T-helper 1 cell treated with Interleukin-12 subunit alpha and Interleukin-12 subunit beta and Interleukin-4 antibody, amounts not matched to agents 30 μg/mL and 1 μg/mL, for 36 hours (primary cell): ENCODE results near the gene DSC1.
"Not testable (repeated sequence)": the region's sequence is repeated elsewhere in the genome, so short reads cannot be mapped to it uniquely, and the experiment has no call there.

ENCODE experiments used
- H3K27ac Mint-ChIP-seq: one replicate; pipeline ENCODE4 v1.8.0; 2021; ENCODE audit warnings: mild to moderate bottlenecking, mixed read lengths
- H3K27me3 Mint-ChIP-seq: one replicate; pipeline ENCODE4 v1.8.0; 2021; ENCODE audit warnings: low read depth, mixed read lengths
- H3K36me3 Mint-ChIP-seq: one replicate; pipeline ENCODE4 v1.8.0; 2021; ENCODE audit warnings: low read depth, mixed read lengths
- H3K4me1 Mint-ChIP-seq: one replicate; pipeline ENCODE4 v1.8.0; 2021; ENCODE audit warnings: low read depth, mixed read lengths
- H3K4me3 Mint-ChIP-seq: one replicate; pipeline ENCODE4 v1.8.0; 2021; ENCODE audit warnings: mild to moderate bottlenecking, moderate library complexity, mixed read lengths
- H3K9me3 Mint-ChIP-seq: one replicate; pipeline ENCODE4 v1.8.0; 2021; ENCODE audit warnings: mixed read lengths

Gene DSC1

GRCh38 chr18:31192086-31192776 is 29.6 kb upstream of the DSC1 start:
- H3K4me1 Mint-ChIP-seq: no peaks in the 10 kb centered on the region
- H3K27ac Mint-ChIP-seq: no peak overlapping the region
- H3K9me3 Mint-ChIP-seq: peaks cover 8% of the 10 kb centered on the region
- no peak overlapping the region for H3K4me3 Mint-ChIP-seq
- no peaks in the 10 kb centered on the region for H3K36me3 Mint-ChIP-seq
- no peaks in the 10 kb centered on the region for H3K27me3 Mint-ChIP-seq

- Mint-ChIP-seq H3K9me3 (peaks cover 8% of the 10 kb centered on the region), H3K27ac (no peak overlapping the region)
Observed at GRCh38 chr18:31190919-31191318, 28.3 kb upstream of the DSC1 start.

GRCh38 chr18:31189757-31190156 is 27.1 kb upstream of the DSC1 start:
- H3K4me1 Mint-ChIP-seq: no peaks in the 10 kb centered on the region
- H3K27ac Mint-ChIP-seq: no peak overlapping the region
- peaks cover 3% of the 10 kb centered on the region for H3K9me3 Mint-ChIP-seq
- no peak overlapping the region for H3K4me3 Mint-ChIP-seq
- no peaks in the 10 kb centered on the region for H3K36me3 Mint-ChIP-seq
- H3K27me3 Mint-ChIP-seq: no peaks in the 10 kb centered on the region

More at GRCh38 chr18:31190919-31191318, 28.3 kb upstream of the DSC1 start:
- no peaks in the 10 kb centered on the region for H3K4me1 Mint-ChIP-seq
- H3K36me3 Mint-ChIP-seq: no peaks in the 10 kb centered on the region
- no peaks in the 10 kb centered on the region for H3K27me3 Mint-ChIP-seq
- H3K4me3 Mint-ChIP-seq: no peak overlapping the region

GRCh38 chr18:31185186-31185950 is 22.7 kb upstream of the DSC1 start:
- Mint-ChIP-seq H3K9me3 (peaks cover 10% of the 10 kb centered on the region), H3K27me3 (no peaks in the 10 kb centered on the region), H3K36me3 (no peaks in the 10 kb centered on the region)

DNA sequence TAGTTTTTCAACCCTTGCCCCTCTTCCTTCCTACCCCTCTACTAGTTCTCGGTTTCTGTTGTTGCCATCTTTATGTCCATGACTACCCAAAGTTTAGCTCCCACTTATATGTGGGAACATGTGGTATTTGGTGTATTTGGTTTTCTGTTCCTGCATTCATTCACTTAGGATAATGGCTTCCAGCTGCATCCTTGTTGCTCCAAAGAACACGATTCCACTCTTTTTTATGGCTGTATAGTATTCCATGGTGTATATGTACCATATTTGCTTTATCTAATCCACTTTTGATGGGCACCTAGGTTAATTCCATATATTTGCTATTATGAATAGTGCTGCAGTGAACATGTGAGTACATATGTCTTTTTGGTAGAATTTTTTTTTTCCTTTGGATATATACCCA is 20.6 kb upstream of the DSC1 start:
- no peaks in the 10 kb centered on the region for H3K36me3 Mint-ChIP-seq
- H3K27me3 Mint-ChIP-seq: no peaks in the 10 kb centered on the region
- H3K4me3 Mint-ChIP-seq: no peak overlapping the region
- no peaks in the 10 kb centered on the region for H3K4me1 Mint-ChIP-seq
- H3K9me3 Mint-ChIP-seq: peaks cover 10% of the 10 kb centered on the region
- no peak overlapping the region for H3K27ac Mint-ChIP-seq

More at GRCh38 chr18:31185186-31185950, 22.7 kb upstream of the DSC1 start:
- no peak overlapping the region for H3K27ac Mint-ChIP-seq
- no peaks in the 10 kb centered on the region for H3K4me1 Mint-ChIP-seq
- no peak overlapping the region for H3K4me3 Mint-ChIP-seq

GRCh38 chr18:31177369-31177768 is 14.7 kb upstream of the DSC1 start:
- H3K9me3 Mint-ChIP-seq, H3K4me3 Mint-ChIP-seq, H3K27ac Mint-ChIP-seq, H3K4me1 Mint-ChIP-seq, H3K36me3 Mint-ChIP-seq, H3K27me3 Mint-ChIP-seq: not testable (repeated sequence)

DNA sequence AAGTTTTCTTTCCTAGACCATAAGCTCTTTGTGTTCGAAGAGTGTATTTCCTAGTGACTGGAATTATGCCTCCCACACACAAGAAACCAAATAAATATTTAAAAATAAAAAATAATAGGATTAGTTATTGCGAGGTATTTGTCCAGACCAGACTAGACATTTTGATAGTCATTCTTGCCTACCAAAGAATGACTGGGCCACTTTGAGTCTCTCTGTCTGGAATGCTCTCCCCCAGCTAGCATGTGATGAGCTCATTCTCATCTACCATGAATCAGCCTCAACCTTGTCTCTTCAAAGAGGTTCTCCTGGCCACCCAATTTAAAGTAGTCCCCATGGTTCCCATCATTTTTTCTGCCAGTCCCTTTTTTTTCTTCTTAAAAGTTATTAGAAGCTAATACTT is 13.9 kb upstream of the DSC1 start:
- Mint-ChIP-seq H3K9me3 (no peaks in the 10 kb centered on the region), H3K27me3 (no peaks in the 10 kb centered on the region), H3K27ac (no peak overlapping the region), H3K4me1 (no peaks in the 10 kb centered on the region), H3K4me3 (no peak overlapping the region), H3K36me3 (no peaks in the 10 kb centered on the region)

DNA sequence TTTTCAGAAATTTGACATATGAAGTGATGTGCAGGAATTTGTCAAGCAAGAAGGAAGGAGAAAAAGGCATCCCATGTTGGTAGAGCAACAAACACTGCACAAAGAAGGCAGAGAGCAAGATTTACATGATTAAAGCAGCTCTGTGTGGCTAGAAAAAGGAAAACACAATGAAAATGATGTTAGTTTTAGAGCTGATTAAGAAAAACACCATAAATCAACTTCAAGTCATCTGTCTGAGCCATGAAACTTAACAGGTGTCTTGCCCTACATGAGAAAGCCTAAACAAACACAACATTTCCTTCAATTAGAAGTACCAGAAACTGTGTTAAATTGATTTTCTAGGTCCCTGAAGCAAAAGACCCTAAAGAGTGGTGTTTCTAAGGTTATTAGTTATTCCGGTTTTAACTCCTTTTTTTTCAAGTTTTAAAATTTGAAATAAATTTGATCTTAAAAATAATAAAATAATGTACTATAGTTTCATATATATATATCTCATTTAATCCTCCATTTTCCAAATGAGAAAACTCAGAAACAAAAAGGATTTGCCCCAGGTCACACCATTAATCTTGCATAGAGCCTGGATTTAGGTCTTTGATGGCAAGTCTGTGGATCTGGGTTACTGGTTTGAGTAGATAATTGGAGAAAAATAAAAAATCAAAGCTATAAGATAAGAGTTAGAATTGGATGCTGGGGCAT is 8.6 kb upstream of the DSC1 start:
- no peak overlapping the region for H3K27ac Mint-ChIP-seq
- no peak overlapping the region for H3K4me3 Mint-ChIP-seq
- no peaks in the 10 kb centered on the region for H3K27me3 Mint-ChIP-seq
- no peaks in the 10 kb centered on the region for H3K36me3 Mint-ChIP-seq
- H3K4me1 Mint-ChIP-seq: no peaks in the 10 kb centered on the region
- no peaks in the 10 kb centered on the region for H3K9me3 Mint-ChIP-seq

DNA sequence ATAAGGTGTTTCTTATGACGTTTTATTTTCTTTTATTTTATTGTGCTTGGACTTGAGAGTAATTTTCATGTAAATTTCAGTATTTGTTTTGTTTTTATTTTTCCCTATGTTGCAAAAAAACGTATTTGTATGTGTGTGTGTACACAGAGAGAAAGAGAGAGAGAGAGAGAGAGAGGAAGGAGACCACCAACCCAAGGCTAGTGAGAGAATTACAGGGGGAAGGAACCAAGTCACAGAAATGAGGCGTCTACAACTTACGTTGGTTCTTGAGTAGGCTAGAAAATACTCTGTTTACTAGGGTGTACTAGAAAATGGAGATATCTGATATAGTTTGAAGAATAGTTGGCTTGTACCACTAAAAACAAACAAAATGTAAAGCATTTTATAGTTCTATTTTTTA is 7.7 kb upstream of the DSC1 start:
- H3K36me3 Mint-ChIP-seq: no peaks in the 10 kb centered on the region
- H3K27me3 Mint-ChIP-seq: no peaks in the 10 kb centered on the region
- no peaks in the 10 kb centered on the region for H3K4me1 Mint-ChIP-seq
- no peak overlapping the region for H3K27ac Mint-ChIP-seq
- no peak overlapping the region for H3K4me3 Mint-ChIP-seq
- no peaks in the 10 kb centered on the region for H3K9me3 Mint-ChIP-seq

DNA sequence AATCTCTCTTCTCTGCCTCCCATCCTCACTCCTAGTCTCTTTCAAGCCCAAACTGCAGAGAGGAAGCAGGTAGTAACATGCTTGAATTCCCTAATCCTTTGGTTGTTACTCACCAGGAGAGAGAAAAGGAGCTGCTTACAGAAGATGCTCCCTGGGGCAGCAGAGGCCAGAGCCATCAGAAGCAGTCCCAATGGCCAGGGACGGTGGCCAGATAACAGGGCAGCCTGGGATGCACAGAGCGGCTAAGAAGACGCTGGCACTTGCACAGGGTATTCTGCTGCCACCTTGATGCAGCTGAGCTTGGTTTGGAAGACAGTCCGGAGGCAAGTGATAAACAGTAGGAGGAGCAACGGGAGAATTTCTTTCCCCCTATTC is 250 bp downstream of the DSC1 start:
- no peak overlapping the region for H3K4me3 Mint-ChIP-seq
- no peaks in the 10 kb centered on the region for H3K27me3 Mint-ChIP-seq
- H3K36me3 Mint-ChIP-seq: no peaks in the 10 kb centered on the region
- H3K4me1 Mint-ChIP-seq: no peaks in the 10 kb centered on the region
- peaks cover 4% of the 10 kb centered on the region for H3K9me3 Mint-ChIP-seq
- H3K27ac Mint-ChIP-seq: no peak overlapping the region

GRCh38 chr18:31161757-31162418 is 768 bp downstream of the DSC1 start:
- Mint-ChIP-seq H3K27me3 (no peaks in the 10 kb centered on the region), H3K9me3 (peaks cover 4% of the 10 kb centered on the region), H3K4me3 (no peak overlapping the region), H3K4me1 (no peaks in the 10 kb centered on the region), H3K36me3 (no peaks in the 10 kb centered on the region), H3K27ac (no peak overlapping the region)

DNA sequence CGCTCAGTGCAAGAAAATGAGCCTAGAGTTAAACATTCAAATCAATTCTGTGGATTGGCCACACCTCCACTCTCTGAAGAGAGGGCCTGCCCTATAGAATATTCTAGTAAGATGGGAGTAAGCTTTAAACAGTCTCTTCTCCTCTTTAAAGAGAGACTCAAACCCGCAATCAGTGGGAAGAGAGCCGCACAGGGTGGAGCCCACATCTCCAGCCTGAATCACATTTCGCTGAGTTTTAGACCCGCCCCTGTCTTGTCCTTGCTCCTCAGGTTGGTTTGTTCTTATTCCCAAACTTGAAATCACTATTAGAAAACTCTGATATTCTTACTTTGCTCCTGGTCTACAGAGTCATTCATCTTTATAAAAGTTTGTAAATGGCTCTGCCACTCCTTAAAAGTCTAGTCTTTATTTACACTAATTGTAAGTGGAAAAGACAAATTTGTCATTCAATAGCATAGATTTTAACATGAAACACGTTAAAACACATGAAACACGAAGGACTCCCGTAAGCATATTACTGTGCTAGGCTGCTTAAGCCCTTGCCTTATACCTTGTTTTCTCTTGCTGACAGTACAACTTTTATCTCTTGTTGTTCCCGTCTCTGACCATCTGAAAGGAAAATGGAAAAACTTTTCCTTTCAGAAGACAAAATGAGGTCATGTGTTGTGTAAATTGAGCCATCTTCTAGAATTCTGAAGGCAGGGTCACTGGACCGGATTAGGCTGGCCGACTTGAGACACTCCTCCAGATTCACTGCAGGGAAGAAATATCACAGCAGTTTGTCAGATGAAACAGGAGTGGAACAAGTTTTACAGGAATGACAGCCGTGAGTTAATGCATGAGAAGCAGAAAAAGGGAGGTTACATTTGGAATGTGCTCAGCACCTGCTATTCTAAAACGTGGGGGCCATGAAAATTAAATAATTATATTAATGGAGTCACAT is 5.6 kb downstream of the DSC1 start:
- no peaks in the 10 kb centered on the region for H3K36me3 Mint-ChIP-seq
- H3K27ac Mint-ChIP-seq: no peak overlapping the region
- no peak overlapping the region for H3K4me3 Mint-ChIP-seq

GRCh38 chr18:31155498-31155897 is 7.2 kb downstream of the DSC1 start:
- no peaks in the 10 kb centered on the region for H3K36me3 Mint-ChIP-seq
- H3K9me3 Mint-ChIP-seq: no peaks in the 10 kb centered on the region
- no peak overlapping the region for H3K4me3 Mint-ChIP-seq
- no peaks in the 10 kb centered on the region for H3K4me1 Mint-ChIP-seq
- H3K27ac Mint-ChIP-seq: no peak overlapping the region
- H3K27me3 Mint-ChIP-seq: no peaks in the 10 kb centered on the region

More for the DNA sequence above, 5.6 kb downstream of the DSC1 start:
- no peaks in the 10 kb centered on the region for H3K9me3 Mint-ChIP-seq
- no peaks in the 10 kb centered on the region for H3K4me1 Mint-ChIP-seq
- no peaks in the 10 kb centered on the region for H3K27me3 Mint-ChIP-seq

DNA sequence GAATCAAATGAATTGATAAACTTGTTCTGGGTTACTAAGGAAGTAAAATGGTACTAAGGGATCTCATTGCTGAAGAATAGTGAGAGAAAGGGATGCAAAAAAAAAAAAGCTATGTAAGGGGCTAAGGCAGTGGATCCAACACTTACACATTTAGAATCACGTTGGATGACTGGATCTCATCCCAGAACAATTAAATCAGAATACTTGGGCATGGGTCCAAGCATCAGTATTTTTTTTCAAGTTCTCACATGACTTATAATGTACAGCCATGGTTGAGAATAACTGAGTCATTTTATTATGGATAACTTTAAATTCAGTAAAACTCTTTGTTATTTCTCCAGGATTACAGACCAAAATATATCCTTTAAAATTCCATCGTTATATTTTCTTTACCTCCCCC is 8.5 kb downstream of the DSC1 start:
- Mint-ChIP-seq H3K4me3 (no peak overlapping the region), H3K27ac (no peak overlapping the region), H3K36me3 (no peaks in the 10 kb centered on the region), H3K9me3 (no peaks in the 10 kb centered on the region), H3K27me3 (no peaks in the 10 kb centered on the region), H3K4me1 (no peaks in the 10 kb centered on the region)
